Glutamatergic neuron (in vitro differentiated cells): ENCODE data around the gene STAB2. TPM values are rescaled to one million over a fixed set of nuclear protein-coding genes. Genes with fewer than 3 reads are reported as not detected.

Experiments used
- DNase-seq: peaks from one replicate; pipeline ENCODE4 v3.0.0; 2022
- H3K27ac Mint-ChIP-seq: one replicate; pipeline ENCODE4 v1.8.0; 2020; ENCODE audit warnings: mild to moderate bottlenecking, mixed read lengths, inconsistent platforms; ENCODE audit not compliant: unreplicated experiment
- H3K27me3 Mint-ChIP-seq: one replicate; pipeline ENCODE4 v1.8.0; 2020; ENCODE audit warnings: mild to moderate bottlenecking, moderate library complexity, mixed read lengths, inconsistent platforms; ENCODE audit not compliant: unreplicated experiment
- H3K36me3 Mint-ChIP-seq: one replicate; pipeline ENCODE4 v1.8.0; 2020; ENCODE audit warnings: mild to moderate bottlenecking, mixed read lengths, inconsistent platforms; ENCODE audit not compliant: unreplicated experiment
- H3K4me1 Mint-ChIP-seq: one replicate; pipeline ENCODE4 v1.8.0; 2020; ENCODE audit warnings: mild to moderate bottlenecking, low read depth, mixed read lengths, inconsistent platforms; ENCODE audit not compliant: unreplicated experiment
- H3K4me3 Mint-ChIP-seq: one replicate; pipeline ENCODE4 v1.8.0; 2020; ENCODE audit warnings: mild to moderate bottlenecking, mixed read lengths, inconsistent platforms; ENCODE audit not compliant: unreplicated experiment
- H3K9me3 Mint-ChIP-seq: one replicate; pipeline ENCODE4 v1.8.0; 2020; ENCODE audit warnings: mild to moderate bottlenecking, moderate library complexity, mixed read lengths, inconsistent platforms; ENCODE audit not compliant: unreplicated experiment
- total RNA-seq: library from RNA; stranded (reverse); fragmentation: NEBNext Ultra II Directional; extraction: Animal tissue kit (Norgen Biotek cat#: 25700); gene quantifications from one replicate; pipeline ENCODE4 v1.2.1, GENCODE V29; 2021; ENCODE audit not compliant: unreplicated experiment
- TF ChIP-seq, protein P1 (sequence below): fragments of 200-600 bp; sonication (generic); IDR thresholded peaks from one replicate; pipeline ENCODE4 v1.5.0; 2021; ENCODE audit not compliant: partially characterized antibody, unreplicated experiment

Gene STAB2
- total RNA-seq, 1 donor from 2014 or later, result not detected

DNA sequence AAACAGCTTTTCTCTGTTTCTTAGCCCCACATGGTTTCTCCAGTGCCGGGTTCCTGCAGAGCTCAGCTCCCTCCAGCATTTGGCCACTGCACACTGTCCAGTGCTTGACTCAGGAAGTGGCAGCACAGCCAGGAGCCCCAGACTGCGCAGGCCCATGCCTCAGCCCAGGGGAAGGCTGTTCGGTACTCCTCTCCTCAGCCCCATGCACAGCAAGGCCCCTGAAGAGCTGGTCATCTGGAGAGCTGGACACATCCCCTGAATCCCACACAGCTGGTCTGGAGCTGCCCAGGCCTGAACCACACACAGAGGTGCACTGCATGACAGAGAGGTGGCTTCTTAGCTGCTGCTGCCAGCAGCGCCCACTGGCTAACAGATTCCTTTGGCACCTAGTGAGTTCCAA, 48.3 kb downstream of the STAB2 start:
- DNase-seq, result no peak
- no peak overlapping the region for H3K27ac Mint-ChIP-seq
- no peak overlapping the region for H3K4me3 Mint-ChIP-seq
- no peaks in the 10 kb centered on the region for H3K4me1 Mint-ChIP-seq
- peaks cover 4% of the 10 kb centered on the region for H3K36me3 Mint-ChIP-seq
- no peaks in the 10 kb centered on the region for H3K27me3 Mint-ChIP-seq
- TF ChIP-seq, protein P1, sequence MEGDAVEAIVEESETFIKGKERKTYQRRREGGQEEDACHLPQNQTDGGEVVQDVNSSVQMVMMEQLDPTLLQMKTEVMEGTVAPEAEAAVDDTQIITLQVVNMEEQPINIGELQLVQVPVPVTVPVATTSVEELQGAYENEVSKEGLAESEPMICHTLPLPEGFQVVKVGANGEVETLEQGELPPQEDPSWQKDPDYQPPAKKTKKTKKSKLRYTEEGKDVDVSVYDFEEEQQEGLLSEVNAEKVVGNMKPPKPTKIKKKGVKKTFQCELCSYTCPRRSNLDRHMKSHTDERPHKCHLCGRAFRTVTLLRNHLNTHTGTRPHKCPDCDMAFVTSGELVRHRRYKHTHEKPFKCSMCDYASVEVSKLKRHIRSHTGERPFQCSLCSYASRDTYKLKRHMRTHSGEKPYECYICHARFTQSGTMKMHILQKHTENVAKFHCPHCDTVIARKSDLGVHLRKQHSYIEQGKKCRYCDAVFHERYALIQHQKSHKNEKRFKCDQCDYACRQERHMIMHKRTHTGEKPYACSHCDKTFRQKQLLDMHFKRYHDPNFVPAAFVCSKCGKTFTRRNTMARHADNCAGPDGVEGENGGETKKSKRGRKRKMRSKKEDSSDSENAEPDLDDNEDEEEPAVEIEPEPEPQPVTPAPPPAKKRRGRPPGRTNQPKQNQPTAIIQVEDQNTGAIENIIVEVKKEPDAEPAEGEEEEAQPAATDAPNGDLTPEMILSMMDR, result no peak
- H3K9me3 Mint-ChIP-seq, result no peaks in the 10 kb centered on the region

DNA sequence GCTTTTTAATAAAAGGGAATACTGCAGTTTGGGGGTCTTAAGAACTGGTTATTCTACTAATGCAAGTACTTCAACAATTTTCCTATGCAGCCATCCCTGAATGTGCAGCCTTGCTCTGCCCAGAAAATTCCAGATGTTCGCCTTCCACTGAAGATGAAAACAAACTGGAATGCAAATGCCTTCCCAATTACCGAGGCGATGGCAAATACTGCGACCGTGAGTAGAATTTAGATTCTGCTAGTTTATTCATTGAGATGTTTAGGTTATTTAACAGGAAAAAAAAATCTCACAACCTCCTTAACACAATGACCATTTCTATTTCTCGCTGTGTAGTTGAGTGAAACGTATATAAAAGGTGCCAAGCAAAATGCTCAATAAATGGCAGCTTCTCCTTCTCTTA, 49.9 kb downstream of the STAB2 start:
- no peak for DNase-seq
- Mint-ChIP-seq H3K4me1 (no peaks in the 10 kb centered on the region), H3K36me3 (peaks cover 1% of the 10 kb centered on the region), H3K27me3 (no peaks in the 10 kb centered on the region), H3K9me3 (no peaks in the 10 kb centered on the region), H3K27ac (no peak overlapping the region), H3K4me3 (no peak overlapping the region)
- TF ChIP-seq, protein P1, result no peak

DNA sequence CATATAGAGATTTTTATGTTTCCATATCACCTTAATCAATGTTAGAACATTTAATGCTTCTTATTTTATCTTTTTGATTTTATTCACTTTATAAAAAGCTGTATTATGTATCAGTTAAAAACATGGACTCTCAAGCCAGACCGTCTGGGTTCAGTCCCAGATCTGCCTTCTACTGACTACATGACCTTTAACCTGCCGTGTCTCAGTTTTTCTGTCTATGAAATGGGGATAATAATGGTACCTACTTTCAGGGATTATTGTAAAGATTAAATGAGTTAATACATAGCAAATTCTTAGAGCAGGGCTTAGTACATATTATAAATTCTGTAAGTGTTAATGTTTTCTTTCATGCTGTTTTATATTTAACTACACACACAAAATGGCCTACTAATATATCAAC, 50.4 kb downstream of the STAB2 start:
- no peak for DNase-seq
- Mint-ChIP-seq H3K27me3 (no peaks in the 10 kb centered on the region), H3K36me3 (no peaks in the 10 kb centered on the region), H3K4me3 (no peak overlapping the region), H3K4me1 (no peaks in the 10 kb centered on the region), H3K27ac (no peak overlapping the region), H3K9me3 (no peaks in the 10 kb centered on the region)
- TF ChIP-seq, protein P1, result no peak

DNA sequence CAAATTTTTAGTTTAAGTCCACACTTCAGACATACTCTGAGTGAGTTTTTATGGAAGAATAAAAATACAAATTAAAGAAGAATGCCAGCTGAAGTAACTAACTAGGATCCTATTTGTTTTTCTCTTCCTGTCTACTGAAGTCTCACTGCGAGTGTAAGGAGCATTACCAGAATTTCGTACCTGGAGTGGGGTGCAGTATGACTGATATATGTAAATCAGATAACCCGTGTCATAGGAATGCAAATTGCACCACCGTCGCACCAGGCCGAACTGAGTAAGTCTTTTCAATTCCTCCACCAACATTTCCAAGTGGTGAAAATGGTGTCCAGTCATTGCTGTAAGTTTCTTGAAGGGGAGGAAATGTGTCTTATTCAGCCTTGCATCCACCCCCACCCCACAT, 52.9 kb downstream of the STAB2 start:
- DNase-seq, result no peak
- TF ChIP-seq, protein P1, result no peak
- no peak overlapping the region for H3K27ac Mint-ChIP-seq
- H3K27me3 Mint-ChIP-seq, result no peaks in the 10 kb centered on the region
- H3K9me3 Mint-ChIP-seq, result no peaks in the 10 kb centered on the region
- no peaks in the 10 kb centered on the region for H3K4me1 Mint-ChIP-seq
- H3K4me3 Mint-ChIP-seq, result no peak overlapping the region
- no peaks in the 10 kb centered on the region for H3K36me3 Mint-ChIP-seq

DNA sequence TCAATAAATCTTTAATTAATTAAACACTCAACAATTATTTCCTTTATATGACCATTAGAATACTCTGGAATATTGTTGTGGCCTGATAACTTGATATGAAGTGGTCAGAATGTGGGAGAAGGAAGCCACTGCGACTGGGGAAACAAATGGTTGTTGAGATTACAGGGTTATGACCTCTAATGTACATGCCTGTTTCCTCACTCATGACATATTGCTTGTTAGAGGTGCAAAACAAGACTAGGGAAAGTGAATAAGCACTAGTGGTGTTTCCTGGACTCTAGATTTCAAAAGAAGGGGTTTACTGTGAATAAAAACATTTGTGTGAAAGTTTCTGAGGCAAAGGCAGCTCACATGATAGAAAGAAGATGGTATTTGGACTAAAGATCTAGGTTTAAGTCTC, 53.3 kb downstream of the STAB2 start:
- no peak overlapping the region for H3K27ac Mint-ChIP-seq
- H3K9me3 Mint-ChIP-seq, result no peaks in the 10 kb centered on the region
- DNase-seq, result no peak
- H3K4me1 Mint-ChIP-seq, result no peaks in the 10 kb centered on the region
- no peaks in the 10 kb centered on the region for H3K27me3 Mint-ChIP-seq
- TF ChIP-seq, protein P1, result no peak
- no peak overlapping the region for H3K4me3 Mint-ChIP-seq
- no peaks in the 10 kb centered on the region for H3K36me3 Mint-ChIP-seq
